ENCODE results near the gene UGT1A1.

UGT1A1 gene

GRCh38 chr2:233758849-233759248 is 1.2 kb upstream of the UGT1A1 start:
- no peak for DNase-seq

DNA sequence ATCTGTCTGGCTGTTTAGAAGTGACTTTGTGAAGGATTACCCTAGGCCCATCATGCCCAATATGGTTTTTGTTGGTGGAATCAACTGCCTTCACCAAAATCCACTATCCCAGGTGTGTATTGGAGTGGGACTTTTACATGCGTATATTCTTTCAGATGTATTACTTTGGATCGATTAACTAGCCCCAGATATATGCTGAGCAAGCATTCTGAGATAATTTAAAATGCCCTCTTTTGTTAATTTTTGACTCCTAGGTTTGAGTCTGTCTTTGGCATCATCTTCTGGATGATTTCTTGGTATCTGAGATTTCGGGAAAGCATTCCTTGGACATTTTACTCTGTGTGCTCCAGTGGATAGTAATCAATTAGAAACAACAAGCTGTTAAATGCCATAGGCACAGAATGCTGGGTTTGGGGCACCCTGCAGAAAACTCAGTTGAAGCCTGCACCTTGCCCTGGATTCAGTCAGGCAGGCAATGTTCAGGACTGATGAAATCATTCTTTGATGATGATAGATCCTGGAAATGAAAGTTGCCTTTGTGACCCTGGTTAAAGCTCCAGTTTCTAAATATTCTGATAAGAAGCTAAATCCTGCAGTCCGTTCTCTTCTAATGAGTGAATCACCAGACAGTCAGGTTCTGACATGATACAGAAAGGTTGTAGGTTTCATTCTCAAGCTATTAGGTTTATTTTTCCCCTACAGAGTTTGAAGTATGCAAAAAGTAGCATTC is 1.1 kb downstream of the UGT1A1 start:
- no peak for DNase-seq

GRCh38 chr2:233764264-233764663 is 4.2 kb downstream of the UGT1A1 start:
- no peak for DNase-seq

DNA sequence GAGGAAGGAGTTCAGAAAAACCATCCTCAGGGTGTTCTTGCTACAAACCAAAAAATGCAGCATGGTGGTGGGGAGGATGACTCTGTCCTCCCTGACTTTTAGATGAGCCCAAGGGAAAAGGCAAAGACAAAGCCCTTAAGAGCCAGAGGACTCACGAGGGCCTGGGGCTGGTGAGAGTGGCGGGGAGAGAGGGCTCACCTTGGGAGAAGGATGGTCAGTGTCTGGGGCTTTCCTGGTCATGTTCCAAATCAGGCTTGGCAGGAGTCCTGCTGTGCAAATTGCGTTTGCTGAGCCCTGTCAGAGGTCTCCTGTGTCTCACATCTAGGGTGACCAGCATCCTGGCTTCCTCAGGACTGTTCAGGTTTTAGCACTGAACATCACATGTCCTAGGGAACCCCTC is 4.7 kb downstream of the UGT1A1 start:
- DNase-seq = no peak

- DNase-seq = no peak
Measured at GRCh38 chr2:233766416-233766815, 6.3 kb downstream of the UGT1A1 start.

DNA sequence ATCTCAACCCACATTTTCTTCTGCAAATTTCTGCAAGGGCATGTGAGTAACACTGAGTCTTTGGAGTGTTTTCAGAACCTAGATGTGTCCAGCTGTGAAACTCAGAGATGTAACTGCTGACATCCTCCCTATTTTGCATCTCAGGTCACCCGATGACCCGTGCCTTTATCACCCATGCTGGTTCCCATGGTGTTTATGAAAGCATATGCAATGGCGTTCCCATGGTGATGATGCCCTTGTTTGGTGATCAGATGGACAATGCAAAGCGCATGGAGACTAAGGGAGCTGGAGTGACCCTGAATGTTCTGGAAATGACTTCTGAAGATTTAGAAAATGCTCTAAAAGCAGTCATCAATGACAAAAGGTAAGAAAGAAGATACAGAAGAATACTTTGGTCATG is 8.0 kb downstream of the UGT1A1 start:
- DNase-seq = no peak

DNA sequence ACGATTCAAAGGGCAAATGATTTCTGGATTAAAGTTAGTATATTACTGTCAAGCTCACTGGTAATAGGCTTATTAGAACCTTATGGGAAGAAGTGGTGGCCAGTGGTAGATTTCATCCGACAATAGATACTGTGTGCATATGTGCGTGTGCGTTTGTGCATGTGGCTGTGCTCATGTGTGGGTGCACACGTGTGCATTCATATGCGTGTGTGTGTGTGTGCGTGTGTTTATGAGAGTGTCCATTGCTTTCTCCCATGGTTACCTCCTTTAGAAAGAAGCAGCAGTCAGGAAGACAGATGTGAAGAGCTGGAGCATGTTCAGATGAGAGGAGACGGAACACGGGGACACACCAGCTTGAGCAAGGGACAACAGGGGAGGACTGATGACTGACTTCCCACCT is 9.2 kb downstream of the UGT1A1 start:
- DNase-seq = no peak

DNA sequence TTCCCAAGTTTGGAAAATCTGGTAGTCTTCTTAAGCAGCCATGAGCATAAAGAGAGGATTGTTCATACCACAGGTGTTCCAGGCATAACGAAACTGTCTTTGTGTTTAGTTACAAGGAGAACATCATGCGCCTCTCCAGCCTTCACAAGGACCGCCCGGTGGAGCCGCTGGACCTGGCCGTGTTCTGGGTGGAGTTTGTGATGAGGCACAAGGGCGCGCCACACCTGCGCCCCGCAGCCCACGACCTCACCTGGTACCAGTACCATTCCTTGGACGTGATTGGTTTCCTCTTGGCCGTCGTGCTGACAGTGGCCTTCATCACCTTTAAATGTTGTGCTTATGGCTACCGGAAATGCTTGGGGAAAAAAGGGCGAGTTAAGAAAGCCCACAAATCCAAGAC is 12.1 kb downstream of the UGT1A1 start:
- DNase-seq = no peak

- no peak for DNase-seq
Measured at GRCh38 chr2:233772583-233772982, 12.5 kb downstream of the UGT1A1 start.

- DNase-seq = no peak
Measured at GRCh38 chr2:233773854-233774253, 13.8 kb downstream of the UGT1A1 start.

DNA sequence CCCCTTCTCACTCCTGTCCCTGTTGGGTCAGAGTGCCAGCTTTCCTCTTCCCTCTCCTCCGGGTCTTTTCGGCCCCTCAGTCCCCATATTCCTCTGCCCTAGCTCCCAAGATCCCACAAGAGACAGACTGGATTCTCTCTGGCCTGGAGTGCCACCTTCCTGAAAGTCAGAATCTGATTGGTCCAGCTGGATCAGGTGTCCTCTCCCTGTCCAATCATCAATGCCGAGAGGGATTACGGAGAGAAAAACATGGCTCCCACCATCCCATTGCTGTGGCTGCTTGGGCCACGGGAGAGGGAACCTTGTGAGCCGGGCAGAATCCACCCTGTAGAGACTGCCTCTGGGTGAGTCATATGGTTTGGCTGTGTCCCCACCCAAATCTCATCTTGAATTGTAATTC is 15.3 kb downstream of the UGT1A1 start:
- DNase-seq = no peak

GRCh38 chr2:233778030-233778429 is 18.0 kb downstream of the UGT1A1 start, which contains the start of gene MROH2A:
TSS of gene MROH2A (plus strand) at chr2:233778330. CDS start at chr2:233779359, 1,029 bp downstream.
- no peak for DNase-seq

- no peak for DNase-seq
Measured at GRCh38 chr2:233779722-233780121, 19.7 kb downstream of the UGT1A1 start.

GRCh38 chr2:233780771-233781170 is 20.7 kb downstream of the UGT1A1 start:
- DNase-seq = no peak

DNA sequence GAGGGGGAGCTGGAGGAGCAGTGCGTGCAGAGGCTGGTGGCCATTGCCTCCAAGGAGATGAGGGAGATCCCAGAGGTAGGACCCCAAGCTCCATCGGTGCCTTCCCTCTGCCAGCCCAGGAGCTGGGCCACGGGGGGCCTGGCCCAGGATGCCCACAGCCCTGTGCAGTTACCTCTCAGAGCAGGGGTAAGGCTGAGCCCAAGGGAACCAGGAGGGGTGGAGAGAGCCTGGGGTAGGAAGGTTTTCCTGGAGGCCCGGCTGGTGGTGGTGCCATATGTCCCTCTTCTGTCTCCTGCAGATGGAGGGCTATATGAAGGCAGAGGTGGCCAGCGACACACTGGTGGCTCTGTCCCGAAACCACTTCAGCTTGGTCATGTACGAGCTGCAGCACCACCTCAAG is 29.5 kb downstream of the UGT1A1 start:
- no peak for DNase-seq

DNA sequence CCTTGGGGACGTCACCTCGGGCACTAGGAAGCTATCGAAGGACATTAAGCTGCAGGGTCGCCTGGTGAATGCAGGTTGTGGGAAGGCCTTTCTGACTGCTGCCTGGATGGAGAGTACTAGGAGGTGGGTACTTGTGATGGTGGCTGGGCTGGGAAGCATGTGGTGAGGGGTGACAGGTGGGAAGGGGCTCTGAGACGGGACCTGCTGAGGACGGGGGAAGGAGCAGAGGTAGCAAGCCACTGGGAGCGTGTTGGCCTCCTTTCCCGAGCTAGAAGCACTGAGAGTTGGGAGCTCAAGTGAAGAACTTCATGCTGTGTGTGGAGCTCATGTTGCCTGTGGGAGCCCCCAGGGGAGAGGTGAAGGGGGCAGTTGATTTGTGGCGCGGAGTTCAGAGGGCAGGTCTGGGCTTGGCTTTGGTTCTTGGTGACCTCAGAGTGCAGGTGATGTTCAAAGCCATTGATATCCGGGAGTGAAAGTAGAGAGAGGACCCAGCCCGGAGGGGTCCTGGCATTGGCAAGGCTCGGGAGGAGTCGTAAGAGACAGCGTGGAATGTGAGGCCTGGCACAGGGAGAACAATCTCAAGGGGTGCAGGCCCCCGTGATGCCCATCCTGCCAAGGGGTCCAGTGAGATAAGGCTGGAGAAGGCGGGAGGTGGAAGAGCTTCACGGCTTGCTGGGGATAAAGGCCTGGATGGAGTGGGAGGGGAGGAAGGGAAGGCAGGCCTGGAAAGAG is 31.2 kb downstream of the UGT1A1 start:
- DNase-seq = no peak

DNA sequence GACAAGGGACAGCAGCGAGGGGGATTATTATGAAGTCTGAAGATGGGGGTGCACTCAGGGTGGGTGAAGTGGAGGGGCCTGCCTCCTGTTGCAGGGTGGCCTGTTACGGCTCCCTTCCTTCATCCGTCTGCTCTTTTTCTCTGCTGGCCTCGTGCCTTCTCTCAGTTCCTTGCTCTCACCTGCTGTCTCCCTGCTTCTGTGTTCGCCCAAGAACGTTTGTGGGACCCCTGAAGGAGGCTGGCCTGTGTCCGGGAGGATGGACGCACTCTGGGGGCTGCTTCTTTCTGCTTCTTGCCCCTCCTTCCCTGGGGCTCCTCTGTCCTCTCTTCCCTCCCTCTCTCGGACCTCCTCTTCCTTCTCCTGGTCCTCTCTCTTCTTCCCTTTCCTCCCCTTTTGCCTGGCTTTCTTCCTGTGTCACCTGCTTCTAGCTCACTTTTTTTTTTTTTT is 31.8 kb downstream of the UGT1A1 start:
- no peak for DNase-seq

DNA sequence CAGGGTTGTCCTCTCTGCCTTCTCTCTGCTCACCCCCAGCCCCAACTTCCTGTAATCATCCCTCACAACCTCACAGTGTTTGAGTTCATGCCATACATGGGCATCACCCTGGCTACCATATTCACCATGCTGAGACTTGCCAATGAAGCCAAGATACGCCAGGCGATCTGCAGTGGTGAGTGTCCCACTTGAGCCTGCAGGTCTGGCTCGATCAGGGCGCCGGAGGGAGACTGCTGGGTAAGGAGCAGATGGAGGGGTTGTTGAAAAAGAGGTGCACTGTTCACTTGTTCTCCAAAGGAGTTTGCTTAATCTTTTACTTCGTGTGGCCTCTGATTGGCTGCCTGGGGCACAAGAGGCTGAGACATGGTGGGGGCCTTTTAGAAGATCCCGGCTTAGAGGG is 32.6 kb downstream of the UGT1A1 start:
- no peak for DNase-seq

DNA sequence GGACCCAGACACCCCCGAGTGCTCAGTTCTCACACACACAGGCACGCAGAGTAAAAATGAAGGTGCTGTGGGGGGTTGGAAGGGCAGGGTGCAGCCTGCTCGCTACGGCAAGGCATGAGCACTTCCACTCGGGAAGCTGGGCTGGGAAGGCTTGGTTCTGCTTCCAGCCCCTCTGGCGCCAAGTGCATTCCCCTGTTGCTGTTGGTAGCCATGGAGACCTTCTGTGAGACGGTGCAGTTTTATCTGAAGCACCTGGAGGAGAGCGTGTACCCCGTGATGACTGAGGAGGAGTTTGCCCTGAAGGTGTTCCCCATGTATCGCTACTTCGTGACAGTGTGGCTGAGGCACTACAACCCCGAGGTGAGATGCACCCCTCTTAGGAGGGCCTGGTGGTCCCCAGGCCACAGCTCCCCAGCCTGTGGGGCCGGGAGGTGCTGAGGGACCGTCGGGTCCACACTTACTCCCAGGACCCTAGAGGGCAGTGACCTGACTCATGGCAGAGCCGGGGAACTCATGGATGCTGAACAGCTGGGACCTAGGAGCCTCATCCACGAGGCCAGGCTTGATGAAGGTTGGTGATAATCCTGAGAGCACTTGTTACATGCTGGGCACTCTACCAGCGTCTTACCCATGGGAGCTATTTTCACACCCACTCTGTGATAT is 33.5 kb downstream of the UGT1A1 start:
- DNase-seq = no peak

DNA sequence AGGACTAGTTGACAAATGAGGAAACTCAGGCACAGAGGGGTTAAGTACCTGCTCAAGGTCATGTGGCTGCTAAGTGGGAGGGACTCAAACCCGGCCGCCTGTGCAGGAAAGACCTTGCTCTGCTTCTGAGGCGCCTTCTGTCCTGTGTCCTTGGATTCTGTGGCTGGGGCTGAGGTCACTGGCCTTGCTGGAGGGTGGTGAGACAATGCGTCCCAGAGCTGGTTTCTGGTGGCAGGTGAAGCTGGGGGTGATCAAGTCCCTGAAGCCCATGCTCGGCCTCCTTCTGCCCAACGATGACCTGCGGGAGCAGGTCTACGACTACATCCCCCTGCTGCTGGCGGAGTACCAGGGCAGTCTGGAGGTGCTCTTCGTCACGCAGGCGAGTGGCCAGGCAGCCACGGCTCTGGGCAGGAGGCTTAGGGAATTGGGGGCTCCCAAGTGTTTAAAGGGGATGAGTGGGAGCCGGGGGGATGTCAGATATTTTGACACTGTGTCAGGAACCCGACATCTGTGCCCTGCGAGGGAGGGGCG is 34.1 kb downstream of the UGT1A1 start:
- no peak for DNase-seq

GRCh38 chr2:233795735-233796171 is 35.7 kb downstream of the UGT1A1 start:
- no peak for DNase-seq

DNA sequence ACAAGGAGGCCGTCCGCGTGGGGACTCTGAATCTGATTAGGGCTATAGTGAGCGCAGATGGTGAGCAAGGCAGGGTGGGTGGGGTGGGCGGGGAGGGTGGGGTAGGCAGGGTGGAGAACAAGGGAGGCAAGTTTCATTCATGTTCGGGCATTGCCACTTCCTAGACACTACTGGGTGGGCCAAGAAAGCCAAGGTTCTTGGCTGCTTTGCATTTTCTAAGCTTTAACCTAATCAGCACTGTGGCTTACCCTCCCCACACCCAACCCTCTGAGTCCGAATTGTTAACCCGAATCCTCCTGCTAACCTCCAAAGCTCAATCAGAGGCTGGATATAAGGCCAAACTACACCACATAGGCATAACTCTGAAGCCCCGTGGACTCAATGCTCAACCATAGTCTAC is 36.2 kb downstream of the UGT1A1 start:
- no peak for DNase-seq

- no peak for DNase-seq
Measured at GRCh38 chr2:233798335-233799086, 38.4 kb downstream of the UGT1A1 start.
